NCI-H226 (cell line): ENCODE measurements around the gene TTC39B.

ENCODE experiments used
- DNase-seq: peaks from one replicate; pipeline ENCODE4 v3.0.0-alpha.2; 2015

The TTC39B gene

DNA sequence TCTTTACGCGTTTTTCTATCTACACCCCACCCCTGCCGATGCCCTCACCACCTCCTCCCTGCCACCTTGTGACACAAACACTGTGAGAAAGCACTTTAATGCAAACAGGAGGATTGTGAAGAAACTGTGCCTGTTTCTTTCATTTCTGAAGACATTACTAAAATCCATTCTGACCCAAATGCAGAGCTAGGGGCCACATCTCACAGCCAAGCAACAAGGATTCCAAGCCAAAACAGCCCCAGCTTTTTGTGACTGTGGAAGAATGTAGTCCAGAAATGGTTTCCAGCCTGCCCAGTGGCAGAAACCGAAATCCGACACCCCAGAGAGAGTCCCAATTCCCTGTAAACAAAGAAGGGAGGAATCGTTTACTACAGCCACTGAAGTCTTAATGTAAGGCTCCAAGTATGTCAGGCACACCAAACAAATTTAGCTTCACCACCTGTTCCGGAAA lies 190.9 kb downstream of the TTC39B start:
- no peak for DNase-seq

DNA sequence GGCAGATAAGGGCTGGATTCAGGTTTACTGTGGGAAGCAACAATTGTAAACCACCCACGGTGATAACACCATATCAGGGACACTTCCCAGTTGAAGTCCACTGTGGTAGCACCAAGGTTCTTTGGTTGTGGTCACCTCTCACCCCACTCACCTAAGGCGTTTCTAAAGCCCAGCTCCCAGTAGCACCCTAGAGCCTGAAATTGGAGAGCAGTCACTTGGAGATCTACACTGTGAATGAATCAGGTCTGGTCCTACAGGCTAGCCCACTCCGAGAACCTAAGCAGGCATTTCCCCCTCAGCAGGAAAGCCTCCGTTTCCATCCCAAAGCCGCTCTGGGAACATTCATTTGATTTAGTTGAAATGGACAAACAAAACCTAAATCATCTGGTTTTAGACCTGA lies 191.3 kb downstream of the TTC39B start:
- no peak for DNase-seq

GRCh38 chr9:15115041-15115440 lies 192.0 kb downstream of the TTC39B start:
- no peak for DNase-seq
